GDM1 (cell line): ENCODE measurements around the gene CASP1.

Experiments
- DNase-seq: peaks from one replicate; lab custom pipeline; 2025; lab: John Stamatoyannopoulos, UW

The CASP1 gene

GRCh38 chr11:104984808-104985207, 50.1 kb downstream of the CASP1 start:
- no peak for DNase-seq

DNA sequence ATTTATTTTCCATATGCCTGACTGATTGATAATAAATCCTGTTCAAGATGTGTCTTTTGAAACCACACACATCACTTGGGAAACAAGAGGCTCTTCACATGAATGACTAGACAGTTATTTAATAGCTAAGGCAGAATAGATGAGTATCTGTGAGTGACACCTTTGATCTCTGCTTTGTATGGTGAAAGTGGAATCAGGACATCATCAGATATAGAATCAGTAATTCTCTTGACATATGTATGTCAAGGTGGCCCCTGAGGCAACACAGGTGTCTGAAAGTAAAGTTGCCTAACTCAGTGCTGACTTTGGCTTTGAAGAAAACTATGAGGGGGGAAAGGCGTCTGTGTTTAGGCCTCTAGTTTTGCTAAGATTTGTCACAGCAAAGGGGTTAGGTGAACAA, 55.1 kb downstream of the CASP1 start:
- no peak for DNase-seq
